PC-9 (cell line): ENCODE data around the gene FAM131A.

Source experiments
- CTCF ChIP-seq: fragments of 200-600 bp; sonication (generic); conservative IDR thresholded peaks from 2 replicates; pipeline ENCODE4 v1.6.1; 2017; ENCODE audit warnings: mixed run types, antibody characterized with exemption, mild to moderate bottlenecking, moderate library complexity
- EZH2 ChIP-seq: fragments of 200-600 bp; sonication (generic); IDR thresholded peaks from 2 replicates; pipeline ENCODE4 v1.8.0; 2017; ENCODE audit warnings: antibody characterized with exemption, low read depth

GRCh38 chr3:184361532-184361931 is 24.1 kb downstream of the FAM131A start, which contains the start of the genes CLCN2 and POLR2H:
- TF ChIP-seq CTCF: no peak
- TF ChIP-seq EZH2: no peak
